ENCODE measurements around the gene DYSF.

Gene DYSF

DNA sequence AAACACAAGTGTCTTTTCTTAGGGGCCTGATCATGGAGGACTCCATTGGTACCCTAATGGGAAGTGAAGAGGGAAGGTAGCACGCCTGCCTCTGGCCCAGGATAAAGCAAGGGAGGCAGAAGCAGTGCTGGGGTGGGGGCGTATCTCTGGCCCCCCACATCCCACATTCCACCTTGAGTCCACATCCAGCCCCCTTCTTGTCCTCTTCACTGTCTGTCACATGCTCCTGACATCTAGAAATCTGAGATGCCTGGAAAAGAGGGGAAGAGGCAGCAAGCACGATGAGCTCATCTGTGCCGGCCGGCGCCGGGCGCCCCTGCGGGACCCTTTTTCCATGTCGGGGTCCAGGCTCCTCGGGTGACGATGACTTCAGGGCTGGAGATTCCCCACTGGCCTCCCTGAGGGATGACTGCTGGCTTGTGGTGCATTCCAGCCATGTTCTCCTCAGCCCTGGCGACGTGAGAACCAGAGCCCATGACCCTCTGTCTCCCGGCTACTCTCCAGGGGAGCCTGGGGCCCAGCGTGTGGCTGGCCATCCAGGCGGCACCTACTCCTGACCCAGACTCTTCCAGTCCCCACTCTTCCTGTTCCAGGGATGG lies 277.5 kb downstream of the DYSF start:
- DNase-seq (ENCODE audit: low read depth) = no peak

DNA sequence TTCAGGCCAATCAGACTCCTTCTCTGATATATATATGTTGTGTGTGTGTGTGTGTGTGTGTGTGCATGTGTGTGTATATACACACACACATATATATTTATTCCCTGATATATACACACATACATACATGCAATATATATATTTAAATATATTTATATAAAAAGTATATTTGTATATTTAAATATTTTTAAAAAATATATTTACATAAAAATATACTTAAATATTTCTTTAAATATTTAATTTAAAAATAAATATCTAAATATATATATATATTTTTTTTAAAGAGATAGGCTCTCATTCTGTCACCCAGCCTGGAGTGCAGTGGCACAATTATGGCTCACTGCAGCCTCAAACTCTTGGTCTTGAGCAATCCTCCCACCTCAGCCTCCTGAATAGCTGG lies 281.3 kb downstream of the DYSF start:
- no peak for DNase-seq (ENCODE audit: low read depth)

GRCh38 chr2:71735676-71736075 lies 282.3 kb downstream of the DYSF start:
- DNase-seq (ENCODE audit: low read depth) = no peak
